GM19467 (cell line): ENCODE results near the gene MOB3A.
A peak's percentile ranks its signal among the peaks of the same experiment; 100 is the strongest.

Experiments
- ATAC-seq: cut with Tn5 transposase; IDR thresholded peaks from one replicate; pipeline ENCODE4 v1.9.1; 2021; ENCODE audit warnings: mild to moderate bottlenecking, moderate library complexity; ENCODE audit not compliant: unreplicated experiment

MOB3A gene

DNA sequence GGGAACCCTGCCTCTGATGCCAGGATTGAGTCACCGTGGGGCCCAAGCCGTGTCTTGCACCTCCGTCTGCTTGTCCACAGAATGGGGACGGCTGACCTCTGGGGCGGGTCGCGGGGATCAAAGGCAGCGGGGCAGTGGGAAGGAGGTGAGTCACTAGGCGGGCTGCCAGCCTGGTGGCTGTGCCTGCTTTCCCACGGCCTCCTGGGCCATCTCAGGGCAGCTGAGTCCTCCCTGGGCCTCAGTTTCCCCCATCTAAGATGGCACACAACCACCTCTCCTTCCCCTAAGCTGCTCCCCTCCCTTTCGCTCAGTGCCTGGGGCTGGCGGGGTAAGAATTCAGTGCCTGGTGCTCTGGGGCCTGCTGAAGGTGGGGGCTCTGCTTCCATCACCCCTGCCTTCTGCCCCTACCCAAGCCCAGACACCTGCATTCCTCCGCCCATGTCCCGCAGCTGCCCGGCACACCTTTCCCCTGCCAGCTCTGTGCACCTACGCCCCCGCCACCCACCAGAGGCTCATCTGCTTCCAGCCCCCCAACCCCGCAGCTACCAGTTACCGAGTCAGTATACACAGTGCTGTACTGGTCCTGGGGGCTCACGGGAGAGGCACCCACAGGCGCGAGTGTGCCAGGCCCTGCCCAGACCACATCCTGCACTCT, 48.5 kb downstream of the MOB3A start:
- ATAC-seq: no peak

DNA sequence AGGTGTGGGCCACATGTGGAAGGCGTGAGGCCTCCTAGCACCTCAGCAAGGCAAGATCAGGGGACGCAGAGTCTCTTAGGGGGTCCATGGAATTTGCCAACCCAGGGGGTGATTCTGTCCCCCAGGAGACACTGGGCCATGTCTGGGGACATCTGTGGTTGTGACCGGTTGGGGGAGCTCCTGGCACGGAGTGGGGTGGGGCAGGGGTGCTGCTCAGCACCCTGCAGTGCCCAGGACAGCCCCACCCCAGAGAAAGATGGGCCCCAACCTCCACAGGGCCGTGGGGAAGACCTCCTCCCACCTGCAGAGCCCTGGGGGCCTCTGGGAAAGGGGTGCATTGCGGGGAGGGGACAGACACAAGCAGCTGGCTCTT, 49.1 kb downstream of the MOB3A start:
- no peak for ATAC-seq

DNA sequence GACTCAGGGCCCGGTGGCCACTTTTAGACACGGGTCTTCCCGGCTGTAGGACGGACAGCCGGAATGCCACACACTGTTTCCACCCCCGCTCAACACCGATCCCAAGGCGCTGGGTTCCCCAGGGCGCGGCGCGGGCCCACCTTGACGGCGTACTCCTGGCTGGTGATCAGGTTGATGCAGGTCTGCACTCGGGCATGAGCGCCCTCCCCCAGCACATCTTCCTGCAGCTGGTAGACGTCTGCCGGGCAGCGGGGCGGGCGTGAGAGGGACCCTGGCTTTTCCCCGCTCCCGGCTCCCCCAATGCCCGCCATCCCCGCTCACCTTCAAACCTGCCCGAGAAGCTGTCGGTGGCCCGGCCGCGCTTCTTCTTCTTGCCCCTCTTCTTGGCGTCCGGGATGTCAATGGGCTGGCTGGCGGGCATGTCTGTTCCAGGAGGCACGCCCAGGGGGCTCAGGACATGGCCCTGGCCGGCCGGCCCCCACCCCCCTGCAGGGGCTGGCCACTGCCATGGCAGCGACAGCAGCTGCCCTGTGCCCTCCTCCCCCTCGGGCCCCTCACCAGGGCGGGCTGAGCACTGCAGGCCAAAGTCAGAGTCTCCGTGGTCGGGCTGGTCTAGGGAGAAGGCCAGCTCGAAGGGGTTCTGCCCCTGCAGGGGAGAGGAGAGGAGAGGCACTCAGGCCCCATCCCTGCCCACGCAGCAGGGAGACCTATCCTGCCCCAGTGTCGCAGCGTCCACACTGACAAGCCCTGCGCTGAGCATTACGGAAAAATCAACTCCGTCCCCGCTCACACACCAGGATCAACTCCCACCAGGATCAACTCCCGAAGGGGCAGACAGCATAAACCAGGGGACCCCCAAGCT, 49.8 kb downstream of the MOB3A start:
- no peak for ATAC-seq

DNA sequence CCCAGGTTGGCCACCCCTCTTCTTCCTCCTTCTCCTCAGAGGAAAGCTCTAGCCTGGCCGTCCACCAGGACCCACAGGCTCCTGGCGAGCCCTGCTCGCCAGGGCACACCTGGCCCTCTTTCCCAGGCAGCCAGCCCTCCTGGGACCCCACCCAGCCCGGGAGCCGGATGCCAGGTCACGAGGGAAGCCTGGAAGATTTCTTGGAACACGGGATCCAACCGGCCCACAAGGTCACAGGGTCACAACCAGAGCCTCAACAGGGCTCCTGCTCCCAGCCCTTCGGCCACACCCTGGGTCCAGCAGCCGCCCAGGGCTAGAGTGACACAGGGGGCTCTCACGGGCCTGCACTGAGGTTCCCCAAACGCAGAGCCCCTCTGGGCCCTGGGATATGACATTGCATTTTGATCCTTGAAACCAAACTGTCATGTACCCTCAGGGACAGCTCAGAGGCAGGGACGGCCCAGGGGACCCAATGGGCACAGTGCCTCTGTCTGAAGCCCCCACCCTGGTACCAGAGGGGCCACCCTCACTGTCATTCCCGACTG, 50.6 kb downstream of the MOB3A start:
- no peak for ATAC-seq

DNA sequence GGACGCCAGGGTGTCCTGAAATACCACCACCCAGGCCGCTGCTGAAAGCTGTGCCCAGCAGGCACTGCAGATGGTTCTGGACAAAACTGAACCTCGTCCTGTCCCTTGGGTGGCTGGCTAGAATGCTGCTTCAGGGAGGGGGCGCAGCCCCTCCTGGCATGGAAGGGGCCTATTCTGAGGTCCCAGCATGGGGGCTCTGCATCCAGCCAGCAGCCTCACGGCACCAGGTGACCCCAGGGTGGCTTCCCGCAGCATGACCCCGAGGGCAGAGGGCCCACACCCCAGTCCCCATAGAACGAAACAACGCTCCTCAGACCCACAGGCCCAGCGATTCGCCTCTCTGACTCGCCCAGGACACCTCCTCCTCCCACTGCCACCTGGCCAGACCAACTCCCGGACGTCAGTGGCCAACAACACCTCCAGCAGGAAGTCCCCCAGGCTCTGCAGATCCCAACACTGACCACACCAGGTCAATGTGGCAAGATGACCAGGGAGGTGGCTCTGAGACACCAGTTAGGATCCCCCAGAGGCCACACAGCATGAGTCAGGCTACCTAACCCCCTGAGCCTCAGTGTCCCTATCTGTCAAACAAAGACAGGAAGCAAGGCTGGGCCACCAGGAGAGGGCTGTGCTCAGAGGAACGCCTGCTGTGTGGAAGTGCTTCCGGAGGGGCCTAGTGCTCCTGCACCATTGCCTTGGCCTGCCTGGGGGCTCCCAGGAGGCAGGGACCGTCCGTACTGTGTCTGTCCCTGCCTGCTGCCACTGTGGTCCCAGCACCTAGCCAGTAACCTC, 51.2 kb downstream of the MOB3A start:
- ATAC-seq: no peak

DNA sequence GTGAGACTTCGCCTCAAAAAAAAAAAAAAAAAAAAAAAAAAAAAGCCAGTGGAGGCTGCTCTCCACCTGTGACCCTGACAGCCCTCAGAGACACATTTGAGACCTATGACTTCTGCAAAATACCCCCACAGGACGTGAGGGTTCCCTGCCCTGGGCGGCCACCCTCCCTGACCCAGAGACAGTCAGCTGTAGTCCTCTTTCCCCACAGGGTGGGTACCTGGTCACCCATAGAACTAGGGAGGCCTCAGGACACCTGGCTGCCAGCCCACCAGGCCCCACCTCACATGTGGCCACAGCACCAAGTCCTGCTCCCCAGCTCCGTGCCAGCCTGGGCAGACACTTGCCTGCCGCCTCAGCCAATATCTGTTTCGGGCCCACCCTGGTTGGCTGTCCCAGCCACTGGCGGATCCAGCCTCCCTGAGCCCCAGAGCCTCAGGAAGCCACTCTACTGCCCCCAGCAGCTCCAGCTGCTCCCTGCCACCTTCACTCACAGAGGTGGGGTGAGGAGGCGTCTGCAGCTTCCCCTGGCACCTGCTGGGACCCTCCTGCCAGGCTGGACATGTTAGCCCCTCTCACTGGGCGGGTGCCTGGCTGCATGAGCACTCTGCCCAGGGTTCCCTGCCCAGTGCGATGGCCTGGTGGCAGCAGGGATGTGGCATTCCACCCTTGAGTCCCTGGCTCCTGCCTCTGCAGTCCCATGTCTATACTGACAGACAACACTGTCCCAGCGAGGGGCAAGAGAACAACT, 52.0 kb downstream of the MOB3A start:
- no peak for ATAC-seq

DNA sequence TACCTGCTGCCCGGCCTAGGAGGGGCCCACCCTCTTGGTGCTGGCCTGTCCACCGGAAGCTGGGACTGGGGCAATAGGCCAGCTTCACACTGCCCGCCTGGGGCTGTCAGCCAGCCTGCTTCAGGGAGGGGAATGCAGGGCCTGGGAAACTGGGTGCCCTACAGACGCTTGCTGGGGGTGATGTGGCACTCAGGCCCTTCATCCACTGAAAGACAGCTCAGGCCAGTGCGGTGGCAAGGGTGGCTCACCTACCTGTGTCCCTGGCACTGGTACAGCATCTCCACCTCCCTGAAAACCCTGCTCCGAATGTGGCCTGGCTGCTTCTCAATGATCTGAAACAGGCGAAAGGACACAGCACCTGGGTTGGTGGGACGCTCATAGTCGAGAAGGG, 52.9 kb downstream of the MOB3A start:
- ATAC-seq: no peak

DNA sequence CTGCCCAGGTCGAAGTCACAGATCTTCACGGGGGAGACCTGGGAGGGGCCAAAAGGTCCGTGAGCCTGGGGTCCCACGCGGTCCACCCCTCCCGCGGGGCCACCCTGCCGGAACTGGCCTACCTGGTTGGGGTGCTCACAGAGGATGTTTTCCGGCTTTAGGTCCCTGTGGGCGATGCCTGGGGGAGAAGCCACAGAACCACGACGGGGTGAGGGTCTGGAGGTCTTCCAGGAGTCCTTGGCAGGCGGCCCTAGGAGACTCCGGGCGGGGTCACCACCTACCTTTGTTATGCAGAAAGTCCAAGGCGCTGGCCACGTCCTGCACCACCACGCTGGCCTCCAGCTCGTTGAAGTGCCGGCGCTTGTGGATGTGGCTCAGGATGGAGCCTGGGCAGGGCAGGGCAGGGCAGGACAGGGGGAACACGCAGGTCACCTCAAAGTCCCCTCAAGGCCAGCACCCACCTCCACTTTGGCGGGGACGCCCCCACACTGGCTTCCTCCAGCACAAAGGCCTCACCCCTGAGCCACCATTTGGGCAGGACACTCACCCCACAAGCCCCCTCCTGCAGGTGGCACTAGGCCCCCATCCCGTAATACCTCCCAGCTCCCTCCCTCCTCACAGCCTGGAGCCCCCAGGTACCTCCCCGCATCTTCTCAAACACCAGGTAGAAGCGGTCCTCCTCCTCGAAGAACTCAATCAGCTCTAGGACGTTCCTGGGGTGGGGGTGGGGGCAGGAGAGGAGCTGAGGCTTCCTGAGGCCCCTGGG, 53.5 kb downstream of the MOB3A start:
- no peak for ATAC-seq

DNA sequence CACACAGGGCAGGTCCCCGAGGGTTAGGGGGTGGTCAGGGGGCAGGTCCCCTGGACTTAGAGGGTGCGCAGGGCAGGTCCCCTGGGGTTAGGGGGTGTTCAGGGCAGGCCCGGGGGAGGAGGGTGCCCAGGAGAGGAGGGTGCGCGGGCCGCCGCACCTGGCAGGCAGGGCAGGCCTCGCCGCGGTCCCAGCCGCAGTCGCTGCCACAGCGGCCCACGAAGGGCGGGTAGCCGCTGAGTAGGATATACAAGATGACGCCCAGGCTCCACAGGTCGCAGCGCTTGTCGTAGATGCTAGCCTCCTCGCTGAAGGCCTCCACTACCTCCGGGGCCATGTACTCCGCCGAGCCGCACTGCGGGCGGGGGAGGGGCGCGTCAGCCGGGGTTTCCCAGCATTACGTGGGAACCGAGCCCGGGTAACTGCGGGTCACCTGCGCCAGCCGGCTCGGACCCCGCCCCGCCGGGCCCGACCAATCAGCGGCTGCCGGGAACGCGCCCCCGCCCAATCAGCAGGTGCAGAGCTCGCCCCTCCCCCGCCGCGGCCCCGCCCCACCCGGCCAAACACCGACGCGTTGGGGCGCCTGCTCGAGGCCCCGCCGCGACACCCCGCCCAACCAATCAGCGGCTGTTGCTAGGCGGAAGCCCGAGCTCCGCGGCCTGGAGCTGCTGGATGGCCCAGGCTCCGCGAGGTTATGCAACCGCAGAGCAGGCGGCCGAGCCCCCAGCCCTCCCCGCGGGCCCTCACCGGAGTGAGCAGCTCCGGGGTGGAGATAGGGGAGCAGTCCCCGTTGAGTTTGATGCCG, 54.2 kb downstream of the MOB3A start:
- peak; percentile 69 for ATAC-seq

DNA sequence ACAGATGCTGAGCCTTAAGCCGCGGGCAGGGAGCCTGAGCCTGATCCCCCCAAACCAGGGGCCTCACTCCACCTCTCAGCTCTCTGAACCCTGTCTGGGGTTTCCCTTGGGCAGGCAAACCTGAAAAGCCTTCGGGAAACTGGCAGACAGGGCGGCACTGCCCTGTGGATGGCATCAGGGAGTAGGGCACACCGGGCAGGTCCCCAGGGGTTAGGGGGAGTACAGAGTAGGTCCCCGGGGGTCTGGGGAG, 54.8 kb downstream of the MOB3A start:
- no peak for ATAC-seq

DNA sequence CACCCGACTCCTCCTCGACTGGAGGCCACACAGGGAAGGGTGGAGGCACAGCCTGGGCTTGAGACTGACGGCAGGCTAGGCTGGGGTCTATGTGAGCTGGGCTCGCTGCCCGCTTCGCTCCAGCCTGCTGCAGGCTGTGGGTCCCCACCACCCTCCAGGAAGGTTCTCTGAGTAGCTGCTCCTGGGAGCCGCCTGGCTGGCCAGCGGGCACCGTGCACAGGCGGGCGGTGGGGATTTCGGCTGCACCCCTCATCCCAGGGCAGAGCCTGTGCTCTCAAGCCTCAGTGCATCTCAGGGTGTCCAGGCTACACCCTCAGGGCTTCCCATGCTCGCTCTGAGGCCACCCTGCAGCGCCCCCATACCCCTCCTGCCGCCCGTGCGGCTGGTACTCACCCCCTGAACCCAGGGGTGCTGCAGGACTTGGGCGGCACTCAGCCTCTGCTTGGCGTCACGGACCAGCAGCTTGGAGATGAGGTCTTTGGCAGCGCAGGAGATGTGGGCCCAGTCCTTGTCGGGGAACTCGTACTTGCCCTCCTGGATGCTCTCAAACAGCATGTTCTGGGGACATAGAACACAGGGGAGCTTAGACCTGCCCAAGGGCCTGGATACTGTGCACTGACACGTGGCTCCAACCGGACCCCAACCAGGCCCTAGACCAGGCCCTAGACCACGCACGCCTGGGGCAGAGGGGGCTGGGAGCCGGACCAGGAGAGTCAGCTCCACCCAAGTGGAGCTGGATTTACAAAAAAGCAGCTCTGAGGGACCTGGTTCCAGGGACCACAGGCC, 55.3 kb downstream of the MOB3A start:
- no peak for ATAC-seq

DNA sequence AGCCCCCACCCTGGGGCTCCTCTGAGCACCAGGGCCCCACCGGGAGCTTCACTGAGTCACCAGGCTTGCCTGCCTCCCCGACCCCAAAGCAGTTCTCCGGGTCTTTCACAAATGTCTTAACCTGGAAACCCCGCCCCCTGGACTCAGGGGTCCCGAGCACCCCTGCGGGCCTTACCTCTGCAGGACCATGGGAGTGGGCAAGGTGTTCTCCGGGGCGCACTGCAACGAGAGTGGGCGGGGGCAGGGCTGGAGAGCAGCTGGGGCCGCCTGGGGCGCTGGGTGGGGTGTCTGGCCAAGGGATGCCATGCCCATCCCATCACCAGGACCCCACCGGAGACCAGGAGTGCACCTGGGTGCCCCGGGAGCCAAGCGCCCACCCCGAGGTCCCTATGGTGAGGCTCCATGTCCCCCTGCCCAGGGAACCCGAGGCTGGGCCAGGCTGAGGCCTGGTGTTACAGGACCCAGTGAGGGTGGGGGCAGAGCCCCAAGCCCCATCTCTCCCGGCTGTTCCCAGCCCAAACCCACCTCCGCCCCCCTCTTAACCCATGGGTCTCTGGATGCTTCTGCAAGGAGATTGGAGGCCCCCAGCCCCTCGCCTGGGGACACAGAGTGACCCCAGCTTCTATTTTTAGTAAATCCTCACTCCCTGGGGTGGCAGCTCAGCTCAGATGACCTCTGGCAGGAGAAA, 56.0 kb downstream of the MOB3A start:
- ATAC-seq: no peak

DNA sequence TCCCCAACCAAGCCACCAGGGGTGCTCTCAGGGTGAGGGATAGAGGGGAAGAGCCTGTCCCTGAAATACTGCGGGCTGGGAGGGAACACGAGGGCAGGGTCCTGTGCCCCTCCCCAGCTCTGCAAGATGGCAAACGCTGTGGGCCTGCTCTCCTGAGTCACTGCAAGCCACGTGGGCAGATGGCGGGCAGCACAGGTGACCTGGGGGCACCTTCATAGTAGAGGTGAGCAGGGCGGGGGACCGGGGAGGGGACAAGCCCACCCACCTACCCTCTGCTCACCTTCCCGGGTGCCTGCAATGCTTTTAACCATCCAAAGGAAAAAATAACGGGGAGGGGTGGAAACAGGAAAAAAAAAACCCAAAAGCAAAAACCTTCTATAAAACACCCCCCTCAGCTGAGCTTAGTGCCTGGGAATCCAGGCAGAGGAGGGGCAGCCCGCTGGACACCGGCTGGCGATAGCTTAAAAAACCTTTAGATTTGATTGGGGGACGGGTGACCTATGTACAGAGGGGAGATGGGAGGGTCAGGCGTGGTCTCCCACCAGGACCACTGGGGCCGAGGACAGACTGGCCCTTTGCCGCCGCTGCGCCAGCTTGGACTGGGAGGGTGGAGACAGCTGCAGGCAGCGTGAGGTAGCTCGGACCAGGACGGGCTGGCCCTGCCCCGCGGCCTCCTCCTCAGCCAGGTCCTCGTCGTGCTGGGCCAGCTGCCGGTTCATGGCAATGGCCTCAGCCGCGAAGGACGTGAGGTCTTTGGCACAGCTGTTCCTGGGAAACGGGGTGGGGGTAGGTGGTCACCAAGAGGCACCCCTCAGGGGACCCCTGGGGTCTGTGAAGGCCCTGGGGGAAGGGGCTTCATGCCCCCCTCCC, 56.8 kb downstream of the MOB3A start:
- ATAC-seq: no peak

DNA sequence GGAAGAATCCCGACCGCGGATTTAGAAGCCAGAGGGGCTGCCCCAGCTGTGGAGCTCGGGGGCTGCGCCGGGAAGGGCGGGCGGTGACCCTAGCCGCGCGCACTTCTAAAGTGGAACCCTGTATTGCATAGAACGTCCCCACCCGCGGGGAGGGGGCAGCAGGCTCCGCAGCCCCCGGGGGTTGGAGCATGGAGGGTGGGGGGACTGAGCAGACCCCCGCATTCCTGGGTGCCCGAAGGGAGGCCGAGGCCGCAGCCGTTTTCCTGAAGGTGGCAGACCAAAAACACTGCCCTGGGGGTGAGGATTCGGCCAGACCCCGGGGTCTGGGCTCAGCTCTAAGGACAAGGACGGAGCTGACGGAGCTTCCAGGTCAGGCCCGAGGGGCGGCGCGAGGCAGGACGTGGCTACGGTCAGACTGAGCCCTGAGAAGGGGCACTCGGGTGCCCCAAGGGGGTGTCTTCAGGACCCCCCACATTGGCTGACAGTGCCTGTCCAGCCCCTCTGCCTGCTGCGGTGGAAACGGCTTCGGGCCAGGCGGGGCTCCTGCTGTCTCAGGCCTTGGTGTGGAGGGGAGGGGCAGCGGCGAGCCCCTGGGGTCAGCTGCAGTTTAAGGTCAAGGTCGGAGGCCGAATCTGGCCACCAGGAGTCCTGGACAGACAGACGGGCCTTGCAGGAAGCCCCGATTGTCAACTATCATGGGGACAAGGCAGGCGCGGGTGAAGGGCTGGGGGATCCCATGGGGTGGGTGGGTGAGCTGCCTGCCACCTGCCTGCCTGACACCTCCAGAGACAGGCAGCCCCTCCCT, 57.6 kb downstream of the MOB3A start:
- no peak for ATAC-seq

DNA sequence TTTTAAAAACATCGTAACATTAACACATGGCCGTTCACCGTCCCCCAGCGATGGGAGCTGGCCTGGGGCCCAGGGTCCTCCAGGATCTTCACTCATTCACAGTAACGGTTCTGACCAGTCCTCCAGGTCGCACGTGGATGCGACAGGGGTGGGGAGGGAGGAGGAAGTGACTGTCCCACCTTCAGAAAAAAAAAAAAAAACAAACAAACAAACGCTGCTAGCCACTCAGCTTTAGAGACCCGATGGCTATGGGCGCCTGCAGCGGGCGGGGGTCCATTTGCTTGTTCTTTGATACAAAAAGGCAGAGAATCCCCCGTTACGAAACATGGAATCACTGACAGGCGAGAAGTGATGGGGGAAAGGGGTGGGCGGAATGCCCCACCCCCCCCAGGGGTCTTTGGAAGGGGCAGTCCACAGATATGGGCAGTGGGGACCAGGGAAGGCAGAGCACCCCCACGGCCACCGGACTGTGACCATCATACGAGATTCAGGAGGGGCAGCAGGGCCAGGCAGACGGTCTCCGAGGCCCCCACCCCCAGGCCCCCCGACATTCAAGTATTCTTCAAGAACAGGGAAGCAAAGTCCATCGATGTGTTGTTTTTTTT, 58.4 kb downstream of the MOB3A start:
- no peak for ATAC-seq

DNA sequence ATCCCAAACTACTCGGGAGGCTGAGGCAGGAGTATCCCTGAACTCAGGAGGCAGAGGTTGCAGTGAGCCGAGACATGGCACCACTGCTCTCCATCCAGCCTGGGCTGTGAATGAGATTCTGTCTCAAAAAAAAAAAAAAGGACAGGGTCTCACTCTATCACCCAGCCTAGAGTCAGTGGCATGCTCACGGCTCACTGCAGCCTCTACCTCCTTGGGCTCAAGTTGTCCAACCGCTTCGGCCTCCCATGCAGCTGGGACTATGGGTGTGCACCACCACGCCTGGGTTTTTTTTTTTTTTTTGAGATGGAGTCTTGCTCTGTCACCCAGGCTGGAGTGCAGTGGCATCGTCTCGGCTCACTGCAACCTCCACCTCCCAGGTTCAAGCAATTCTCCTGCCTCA, 59.7 kb downstream of the MOB3A start:
- no peak for ATAC-seq
